Suppressor macrophage treated with lipopolysaccharide for 4 hours (primary cell): ENCODE measurements around the gene SLC11A2.
"Not testable (repeated sequence)": the region's sequence is repeated elsewhere in the genome, so short reads cannot be mapped to it uniquely, and the experiment has no call there.

Experiments
- DNase-seq: peaks from one replicate; pipeline ENCODE4 v3.0.0-alpha.2; 2020

Gene SLC11A2

GRCh38 chr12:50988871-50989270 is 37.3 kb downstream of the SLC11A2 start:
- DNase-seq = no peak

- DNase-seq = no peak
Measured at GRCh38 chr12:50988051-50988450, 38.1 kb downstream of the SLC11A2 start.

- DNase-seq = peak; percentile 45
Measured at GRCh38 chr12:50986966-50987737, 39.0 kb downstream of the SLC11A2 start.

- peak; percentile 85 for DNase-seq
Measured at GRCh38 chr12:50985322-50985721, 40.9 kb downstream of the SLC11A2 start.

GRCh38 chr12:50984586-50985298 is 41.4 kb downstream of the SLC11A2 start:
- DNase-seq = peak; percentile 34

- no peak for DNase-seq
Measured at GRCh38 chr12:50981319-50982239, 44.6 kb downstream of the SLC11A2 start.

GRCh38 chr12:50980545-50980944 is 45.6 kb downstream of the SLC11A2 start:
- DNase-seq = no peak

GRCh38 chr12:50979369-50980052 is 46.7 kb downstream of the SLC11A2 start:
- DNase-seq = no peak

GRCh38 chr12:50971946-50972345 is 54.2 kb downstream of the SLC11A2 start:
- DNase-seq = no peak

- DNase-seq = no peak
Measured at GRCh38 chr12:50964432-50964831, 61.8 kb downstream of the SLC11A2 start.

GRCh38 chr12:50961708-50962107 is 64.5 kb downstream of the SLC11A2 start:
- DNase-seq = no peak

- DNase-seq = no peak
Measured at GRCh38 chr12:50960130-50960529, 66.1 kb downstream of the SLC11A2 start.

- DNase-seq = no peak
Measured at GRCh38 chr12:50955697-50956096, 70.5 kb downstream of the SLC11A2 start.

GRCh38 chr12:50955288-50955687 is 70.9 kb downstream of the SLC11A2 start:
- no peak for DNase-seq

GRCh38 chr12:50954789-50955188 is 71.4 kb downstream of the SLC11A2 start:
- DNase-seq = not testable (repeated sequence)

GRCh38 chr12:50953047-50953446 is 73.1 kb downstream of the SLC11A2 start:
- DNase-seq = no peak

- DNase-seq = no peak
Measured at GRCh38 chr12:50952510-50952909, 73.7 kb downstream of the SLC11A2 start, which contains the start of gene HIGD1C. TSS of gene HIGD1C (plus strand) at chr12:50952544. CDS start at chr12:50953999, 1,455 bp downstream.

GRCh38 chr12:50951112-50951511 is 75.1 kb downstream of the SLC11A2 start:
- DNase-seq = peak; percentile 48

- no peak for DNase-seq
Measured at GRCh38 chr12:50949801-50950302, 76.3 kb downstream of the SLC11A2 start.

GRCh38 chr12:50948798-50949197 is 77.4 kb downstream of the SLC11A2 start:
- DNase-seq = no peak

GRCh38 chr12:50947933-50948626 is 78.1 kb downstream of the SLC11A2 start:
- no peak for DNase-seq

GRCh38 chr12:50937653-50938052 is 88.5 kb downstream of the SLC11A2 start:
- no peak for DNase-seq
